Activated CD4-positive, alpha-beta T cell treated with anti-CD3 and anti-CD28 coated beads, Interleukin-2, amount 50 U/mL, for 48 hours (primary cell): ENCODE results near the gene TMED8.
"Not testable (repeated sequence)": the region's sequence is repeated elsewhere in the genome, so short reads cannot be mapped to it uniquely, and the experiment has no call there.

Experiments used
- DNase-seq, 2 experiments: peaks; one replicate each; pipeline ENCODE4 v3.0.0-alpha.2; 2020

TMED8 gene

DNA sequence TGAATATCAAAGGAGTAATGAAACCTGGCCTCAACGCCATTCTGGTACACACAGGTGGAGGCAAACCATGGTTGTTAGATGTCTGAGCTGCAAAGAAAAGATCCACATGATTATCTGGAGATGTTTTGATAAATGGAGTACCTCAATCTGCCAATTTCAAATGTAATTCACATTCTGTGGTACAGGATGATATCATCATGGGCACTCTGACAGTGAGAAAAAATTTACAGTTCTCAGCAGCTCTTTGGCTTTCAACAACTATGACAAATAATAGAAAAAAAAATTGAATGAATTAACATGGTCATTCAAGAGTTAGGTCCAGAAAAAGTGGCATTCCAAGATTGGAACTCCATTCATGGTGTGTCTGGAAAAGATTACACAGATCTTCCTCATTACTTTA lies 17.3 kb downstream of the TMED8 start:
- DNase-seq: no peak

DNA sequence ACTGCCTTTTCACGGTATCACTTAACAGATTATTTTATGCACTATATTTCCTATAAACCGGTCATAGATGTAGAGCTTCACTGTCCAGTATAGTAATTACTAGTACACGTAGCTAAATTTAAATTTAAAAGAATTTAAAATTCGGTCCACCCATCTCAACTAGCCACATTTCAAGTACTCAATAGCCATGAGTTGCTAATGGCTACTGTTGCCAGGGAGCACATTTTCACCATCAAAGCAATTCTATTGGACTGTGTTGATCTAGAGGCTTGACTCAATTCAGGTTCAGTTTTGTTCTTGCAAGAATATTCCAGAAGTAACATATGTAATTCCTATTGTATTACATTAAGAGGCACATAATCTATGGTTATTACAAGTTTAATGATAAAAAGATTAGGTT lies 20.0 kb downstream of the TMED8 start:
- no peak for DNase-seq

DNA sequence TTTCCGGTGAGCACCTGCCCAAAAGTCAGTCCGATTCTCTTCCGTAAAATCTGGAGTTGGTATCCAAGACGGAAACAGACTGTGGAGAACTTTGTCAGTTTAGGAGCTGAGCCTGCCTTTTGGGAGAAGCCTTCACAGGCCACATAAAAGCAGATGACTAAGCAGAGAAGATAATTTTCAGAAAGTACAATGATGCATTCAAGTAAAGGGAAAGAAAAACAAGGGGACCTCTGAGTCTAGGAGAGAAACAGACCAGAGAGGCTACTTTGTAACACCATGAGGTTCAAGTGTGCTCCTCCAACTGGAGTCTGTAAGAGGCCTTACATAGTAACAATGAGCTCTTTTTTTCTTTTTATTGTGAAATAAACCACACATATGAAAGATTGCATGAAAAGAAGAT lies 21.1 kb downstream of the TMED8 start:
- DNase-seq: no peak

DNA sequence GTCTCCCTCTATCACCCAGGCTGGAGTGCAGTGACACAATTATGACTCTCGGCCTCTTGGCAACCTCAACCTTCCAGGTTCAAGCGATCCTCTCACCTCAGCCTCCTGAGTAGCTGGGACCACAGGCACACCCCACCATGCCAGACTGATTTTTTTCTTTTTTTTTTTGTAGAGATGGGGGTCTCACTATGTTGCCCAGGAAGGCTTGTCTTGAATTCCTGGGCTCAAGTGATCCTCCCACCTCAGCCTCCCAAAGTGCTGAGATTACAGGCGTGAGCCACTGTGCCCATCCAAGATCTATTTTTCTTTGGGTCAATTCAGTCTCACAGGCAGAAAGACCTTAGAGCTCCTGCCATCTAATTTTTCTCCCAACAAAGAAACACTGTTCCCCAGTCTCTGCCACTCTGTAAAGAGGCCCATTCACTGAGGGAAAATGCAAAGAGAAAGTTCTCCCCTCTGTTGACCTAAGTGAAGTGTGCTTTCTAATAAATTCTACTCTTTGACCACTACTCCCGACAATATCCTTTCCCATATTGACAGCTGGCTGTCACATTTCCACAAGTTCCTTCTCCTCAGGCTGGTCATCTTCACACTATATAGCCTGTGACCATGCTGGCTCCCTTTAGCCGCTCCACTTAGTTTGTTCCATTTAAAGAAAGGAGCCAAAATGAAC lies 23.3 kb downstream of the TMED8 start:
- DNase-seq: no peak

DNA sequence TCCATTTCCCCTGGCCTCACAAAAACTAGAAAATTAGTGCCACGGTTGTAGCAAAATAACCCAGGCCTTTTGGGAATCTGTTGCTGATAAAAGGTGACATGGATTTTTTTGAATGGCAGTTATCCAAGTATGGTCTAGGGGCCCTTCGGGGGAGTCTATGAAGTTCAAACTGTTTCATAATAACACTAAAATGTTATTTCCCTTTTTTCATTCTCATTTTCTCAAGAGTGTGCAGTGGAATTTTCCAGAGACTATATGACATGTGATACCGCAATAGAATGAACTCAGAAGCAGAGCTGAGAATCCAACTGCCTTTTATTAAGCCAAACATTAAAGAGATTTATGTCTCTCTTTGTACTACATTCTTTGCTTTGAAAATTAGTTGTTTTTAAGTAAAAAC lies 29.1 kb downstream of the TMED8 start:
- no peak for DNase-seq

DNA sequence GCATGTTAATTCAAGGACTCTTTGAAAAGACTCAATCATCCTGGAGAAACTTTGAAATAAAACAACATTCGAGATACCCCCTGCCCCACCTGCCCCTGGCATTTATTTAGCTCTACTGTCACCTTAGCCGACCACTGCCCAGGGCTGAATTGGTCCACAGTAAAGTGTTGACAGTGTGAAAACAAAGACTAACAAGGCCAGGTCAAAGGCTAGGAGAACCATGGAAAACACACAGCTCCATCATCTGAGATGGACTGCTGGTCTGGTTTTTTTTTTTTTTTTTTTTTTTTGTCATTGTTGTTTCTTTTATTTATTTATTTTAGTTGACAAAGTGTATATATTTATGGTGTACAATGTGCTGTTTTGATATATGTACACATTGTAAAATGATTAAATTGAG lies 30.4 kb downstream of the TMED8 start:
- no peak for DNase-seq

DNA sequence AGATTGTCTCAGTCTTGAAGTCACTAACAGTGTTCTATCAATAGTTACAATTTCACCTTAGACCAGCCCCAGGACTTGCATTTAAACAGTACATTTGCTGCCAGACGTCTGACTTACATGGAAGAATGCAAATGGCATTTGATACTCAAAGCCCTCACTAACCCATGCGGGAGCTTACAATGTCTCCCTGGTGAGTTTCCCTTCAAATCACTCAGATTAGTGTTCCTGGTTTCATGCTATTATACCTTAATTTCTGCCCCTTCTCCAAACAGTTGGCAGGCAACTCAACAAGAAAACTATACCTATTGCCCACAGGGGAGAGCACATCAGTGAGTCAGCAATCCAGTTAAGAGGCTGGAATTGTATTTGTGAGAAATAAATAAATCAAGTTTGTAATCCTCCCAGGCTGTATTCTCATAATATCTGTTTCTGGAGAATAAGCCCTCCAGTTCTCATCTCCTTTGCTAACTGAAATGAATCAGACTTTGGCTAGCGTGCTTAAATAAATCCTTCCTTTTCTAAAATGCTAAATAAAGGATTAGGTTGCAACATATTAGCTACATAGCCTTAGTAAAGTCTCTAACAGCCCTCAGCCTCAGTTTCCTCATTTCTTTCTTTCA lies 32.4 kb downstream of the TMED8 start:
- DNase-seq: no peak

DNA sequence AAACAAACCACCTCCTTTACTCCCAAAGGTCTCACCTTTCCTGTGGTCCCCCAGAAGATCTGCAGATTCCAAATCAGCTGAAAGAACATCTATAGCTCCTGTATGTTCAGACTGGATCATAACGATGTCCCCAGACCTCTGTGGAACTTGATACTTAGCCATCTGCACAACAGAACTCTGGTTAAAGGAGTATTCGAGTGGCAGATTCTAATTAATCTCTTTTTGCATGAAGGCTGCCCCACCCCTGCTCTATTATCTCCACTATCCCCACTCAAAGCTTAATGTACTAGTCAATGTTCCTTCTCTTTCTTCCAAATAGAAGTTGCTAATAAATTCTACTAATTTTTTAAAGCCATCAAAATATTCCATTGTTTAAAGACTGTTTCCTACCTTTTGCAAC lies 33.2 kb downstream of the TMED8 start:
- no peak for DNase-seq

DNA sequence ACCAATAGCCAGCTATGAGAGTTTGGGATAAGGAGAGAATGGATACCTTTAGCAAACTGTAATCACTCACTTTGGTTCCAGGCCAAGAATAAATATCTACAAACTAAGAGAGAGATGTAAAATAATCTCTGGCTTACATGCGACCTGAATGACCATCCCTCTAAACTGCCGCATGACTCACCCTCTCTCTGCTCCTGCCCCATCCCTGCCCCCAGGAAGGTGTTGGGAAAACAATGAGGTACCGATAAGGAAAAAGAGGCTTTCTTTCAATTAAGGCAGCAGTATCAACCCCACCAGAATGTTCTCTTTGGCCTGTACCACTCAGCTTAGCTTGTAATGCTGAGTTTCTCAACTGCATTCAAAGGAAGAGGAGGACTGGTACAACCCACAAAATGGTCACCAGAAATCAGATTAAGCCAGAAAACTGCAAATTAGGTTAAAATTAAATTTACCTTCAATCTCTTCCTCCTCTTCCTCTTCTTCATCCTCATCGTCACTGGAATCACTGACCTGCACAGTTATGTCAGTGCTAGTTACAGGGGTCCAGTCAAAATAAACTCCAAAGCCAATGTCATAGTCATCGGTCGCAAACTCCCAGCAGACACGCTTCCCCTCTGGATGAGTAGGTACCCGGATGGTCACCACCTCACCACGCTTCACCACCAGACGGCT lies 34.0 kb downstream of the TMED8 start:
- no peak for DNase-seq

DNA sequence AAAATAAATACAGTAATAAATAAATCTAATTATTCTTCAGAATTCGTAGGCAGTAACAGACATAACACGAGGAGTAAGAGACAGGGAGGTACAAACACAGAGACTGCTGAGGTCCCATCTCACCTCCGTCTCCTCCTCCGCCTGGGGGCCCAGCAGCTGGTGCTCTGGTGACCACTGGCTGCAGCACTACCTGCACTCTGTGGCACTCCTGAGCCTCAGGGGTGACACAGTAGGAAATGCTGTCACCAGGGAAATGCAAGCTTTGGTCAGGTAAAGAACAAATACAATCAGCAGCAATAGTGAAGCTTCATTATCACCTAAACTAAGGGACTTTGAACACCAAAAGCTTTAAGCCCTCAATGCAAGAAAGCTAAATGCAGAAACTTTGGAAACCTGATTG lies 36.5 kb downstream of the TMED8 start:
- no peak for DNase-seq

DNA sequence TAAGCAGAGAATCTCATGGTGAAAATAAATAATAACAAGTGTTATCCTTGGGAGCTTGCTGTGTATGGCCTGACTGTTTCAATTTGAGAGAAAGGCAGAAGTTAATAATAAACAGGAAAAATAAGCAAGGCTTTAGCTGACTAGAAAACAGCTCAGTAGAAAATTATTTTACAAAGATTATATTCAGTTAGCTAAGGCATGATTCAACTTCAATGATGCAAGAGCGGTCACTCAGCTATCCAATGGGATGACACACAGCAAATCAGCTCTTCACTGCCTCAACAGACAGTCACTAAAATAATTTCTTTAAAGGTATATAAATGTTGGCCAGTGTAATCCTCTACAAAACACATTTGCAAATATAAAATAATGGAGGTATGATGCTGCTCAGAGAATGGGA lies 37.5 kb downstream of the TMED8 start:
- DNase-seq: no peak

DNA sequence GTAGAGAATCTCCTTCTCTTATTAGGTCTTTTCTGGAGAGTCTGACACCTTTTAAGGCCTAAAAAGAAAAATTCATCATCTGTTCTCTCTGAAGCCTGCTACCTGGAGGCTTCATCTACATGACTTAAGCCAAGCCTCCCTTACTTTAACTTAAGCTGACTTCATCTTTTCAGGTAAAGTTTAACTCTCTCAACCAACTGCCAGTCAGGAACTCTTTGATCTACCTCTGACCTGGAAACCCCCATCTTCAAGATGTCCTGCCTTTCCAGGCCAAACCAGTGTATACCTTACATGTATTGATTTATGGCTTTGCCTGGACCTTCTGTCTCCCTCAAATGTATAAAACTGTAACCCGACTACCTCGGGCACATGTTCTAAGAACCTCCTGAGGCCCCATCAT lies 38.6 kb downstream of the TMED8 start:
- no peak for DNase-seq

DNA sequence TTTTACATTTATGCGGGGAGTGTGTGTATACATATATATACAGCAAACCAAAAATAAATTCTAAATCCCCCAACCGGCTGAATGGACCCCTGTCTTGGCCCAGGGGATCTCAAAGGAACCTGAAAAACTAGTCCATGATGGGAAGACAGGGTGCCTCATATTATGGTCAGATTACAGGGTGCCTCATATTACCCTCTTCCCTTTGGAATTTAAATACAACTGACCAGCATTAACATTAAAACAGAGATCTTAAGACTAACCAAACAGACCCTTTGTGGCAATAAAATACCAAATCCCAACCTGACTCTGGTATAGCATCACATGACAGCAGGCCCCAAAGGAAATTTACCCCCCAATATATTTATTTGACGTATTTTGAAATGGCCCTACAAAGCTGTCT lies 39.0 kb downstream of the TMED8 start:
- DNase-seq: no peak

DNA sequence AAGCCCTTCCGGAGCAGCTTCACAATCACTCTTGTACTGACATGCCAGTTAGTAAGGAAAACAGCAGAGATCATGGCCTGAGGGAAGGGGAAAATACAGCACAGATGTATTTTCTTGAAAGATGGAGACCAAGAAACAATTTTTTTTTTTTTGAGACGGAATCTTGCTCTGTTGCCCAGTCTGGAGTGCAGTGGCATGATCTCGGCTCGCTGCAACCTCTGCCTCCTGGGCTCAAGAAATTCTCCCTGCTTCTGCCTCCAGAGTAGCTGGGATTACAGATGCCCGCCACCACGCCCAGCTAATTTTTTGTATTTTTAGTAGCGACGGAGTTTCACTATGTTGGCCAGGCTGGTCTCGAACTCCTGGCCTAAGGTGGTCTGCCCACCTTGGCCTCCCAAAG lies 39.6 kb downstream of the TMED8 start:
- not testable (repeated sequence) for DNase-seq

DNA sequence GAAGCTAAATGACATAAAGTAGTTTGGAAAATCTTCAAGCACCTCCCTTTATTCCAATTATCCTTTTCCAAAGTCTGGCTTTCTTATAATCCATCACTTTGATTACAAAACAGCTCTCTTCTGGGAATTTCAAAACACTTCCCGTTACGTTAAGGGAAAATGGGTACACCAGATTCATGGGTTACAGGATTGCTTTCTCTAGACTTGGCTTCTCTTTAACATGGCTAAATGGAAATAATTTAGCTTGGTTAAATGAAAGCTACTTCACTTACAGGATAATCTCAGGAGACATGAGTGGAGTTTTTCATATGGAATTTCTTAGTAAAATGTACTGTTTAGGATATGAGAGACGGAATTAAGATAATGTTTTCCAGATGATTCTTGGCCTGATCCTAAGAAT lies 41.3 kb downstream of the TMED8 start:
- DNase-seq: no peak

DNA sequence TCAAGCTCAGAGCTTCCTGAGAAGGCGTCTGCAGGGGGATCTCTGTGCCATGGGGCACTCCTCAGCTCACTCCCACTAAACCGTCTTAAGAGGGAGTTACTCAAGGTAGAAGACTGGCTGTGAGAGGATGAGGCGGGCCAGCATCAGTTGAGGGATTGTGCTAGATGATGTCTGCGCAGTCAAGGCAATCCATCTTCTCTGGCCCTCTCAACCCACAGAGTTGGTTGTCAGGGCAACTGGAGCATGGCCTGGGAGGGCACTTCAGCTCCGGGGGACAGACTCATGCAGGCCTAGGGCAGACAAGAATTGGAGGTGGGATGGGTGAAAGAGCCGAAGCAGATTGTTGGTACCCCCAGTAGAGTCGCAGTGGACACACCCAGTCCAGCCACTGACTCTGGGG lies 47.0 kb downstream of the TMED8 start:
- no peak for DNase-seq

DNA sequence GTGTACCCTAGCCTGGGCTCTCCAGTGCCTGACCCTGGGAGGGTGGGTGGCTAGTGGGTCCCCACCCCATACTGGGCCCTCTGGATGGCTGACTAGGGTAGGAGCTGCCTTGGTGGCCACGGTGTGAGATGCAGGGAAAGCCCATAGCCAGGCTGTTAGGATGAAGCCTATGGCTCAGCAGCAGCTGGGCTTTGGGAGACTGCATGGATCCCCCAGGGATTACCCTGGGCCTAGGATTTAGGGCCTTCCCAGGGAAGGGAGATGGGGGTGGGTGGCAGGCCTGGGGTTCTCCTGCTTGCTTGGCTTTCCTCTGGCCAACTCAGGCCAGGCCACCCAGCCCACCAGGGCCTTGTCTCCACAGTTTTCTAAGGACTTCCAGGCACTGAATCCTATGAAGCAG lies 49.8 kb downstream of the TMED8 start:
- no peak for DNase-seq

DNA sequence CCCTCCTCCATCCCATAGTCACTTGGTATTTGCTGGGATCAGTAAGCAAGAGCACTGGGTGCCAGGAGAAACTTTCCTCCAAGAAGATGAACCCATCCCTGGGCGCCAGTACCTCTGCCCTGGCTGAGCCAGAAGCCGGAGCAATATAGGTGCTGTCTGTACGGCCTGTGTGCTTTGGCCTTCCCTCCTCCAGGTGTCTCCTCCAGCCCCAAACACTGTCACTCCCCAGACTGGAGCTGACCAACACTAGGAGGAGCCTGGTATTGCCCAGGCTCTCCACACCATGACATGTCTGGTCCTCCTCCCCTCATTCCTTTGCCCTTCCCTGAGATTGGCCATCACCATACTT lies 51.2 kb downstream of the TMED8 start:
- DNase-seq: no peak

DNA sequence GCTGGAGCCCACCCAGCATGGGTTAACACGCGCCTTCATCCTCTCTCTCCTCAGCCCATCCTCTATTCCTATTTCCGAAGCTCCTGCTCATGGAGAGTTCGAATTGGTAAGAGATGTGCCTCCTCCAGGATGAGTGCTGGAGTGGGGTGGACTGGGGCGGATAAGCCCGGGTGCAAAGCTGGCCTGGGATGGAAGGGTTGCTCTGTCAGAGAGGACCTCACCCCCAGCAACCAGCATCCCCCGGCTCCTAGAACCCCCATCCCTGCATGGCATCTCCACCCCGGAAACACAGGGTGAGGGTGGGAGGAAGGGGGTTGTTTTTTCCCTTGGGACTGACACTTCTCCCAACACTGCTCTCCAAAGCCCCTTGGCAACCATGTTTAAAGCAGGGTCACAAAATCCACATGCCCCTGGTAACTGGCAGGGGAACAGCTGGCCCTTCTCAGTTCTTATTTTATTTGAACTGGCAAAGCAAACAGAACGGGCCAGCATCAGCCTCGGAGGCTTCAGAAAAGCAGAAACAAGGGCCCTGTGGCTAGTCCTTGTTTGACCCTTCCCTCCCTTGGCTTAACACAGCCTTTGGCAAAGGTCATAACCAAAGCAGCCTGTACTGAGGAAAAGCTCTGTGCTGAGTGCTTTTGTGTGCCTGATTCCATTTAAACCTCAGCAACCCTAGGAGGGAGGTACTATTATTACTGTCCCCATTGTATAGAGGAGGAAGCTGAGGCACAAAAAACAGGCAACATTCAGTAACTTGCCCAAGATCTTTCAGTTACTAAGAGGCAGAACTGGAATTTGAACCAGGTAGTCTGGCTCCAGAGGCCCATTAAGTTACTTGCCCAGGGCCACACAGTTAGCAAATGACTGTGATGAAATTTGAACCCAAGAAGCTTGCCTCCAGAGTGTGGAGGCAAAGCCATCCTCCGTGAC lies 51.8 kb downstream of the TMED8 start:
- DNase-seq: no peak

DNA sequence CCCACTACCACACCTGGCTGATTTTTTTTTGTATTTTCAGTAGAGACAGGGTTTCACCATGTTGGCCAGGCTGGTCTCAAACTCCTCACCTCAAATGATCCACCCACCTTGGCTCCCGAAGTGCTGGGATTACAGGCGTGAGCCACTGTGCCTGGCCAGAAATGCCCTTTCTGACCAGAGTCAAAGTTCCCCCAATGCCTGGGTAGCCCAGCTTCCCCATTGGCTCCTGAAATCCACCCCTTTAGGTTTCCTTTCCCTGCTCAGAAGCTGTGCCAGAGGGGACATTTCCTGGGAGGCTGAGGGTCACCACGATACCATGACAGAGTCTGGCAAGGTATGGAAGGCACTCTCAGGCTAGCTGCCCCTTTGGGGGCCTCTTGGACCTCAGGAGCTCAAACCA lies 52.6 kb downstream of the TMED8 start:
- no peak for DNase-seq

DNA sequence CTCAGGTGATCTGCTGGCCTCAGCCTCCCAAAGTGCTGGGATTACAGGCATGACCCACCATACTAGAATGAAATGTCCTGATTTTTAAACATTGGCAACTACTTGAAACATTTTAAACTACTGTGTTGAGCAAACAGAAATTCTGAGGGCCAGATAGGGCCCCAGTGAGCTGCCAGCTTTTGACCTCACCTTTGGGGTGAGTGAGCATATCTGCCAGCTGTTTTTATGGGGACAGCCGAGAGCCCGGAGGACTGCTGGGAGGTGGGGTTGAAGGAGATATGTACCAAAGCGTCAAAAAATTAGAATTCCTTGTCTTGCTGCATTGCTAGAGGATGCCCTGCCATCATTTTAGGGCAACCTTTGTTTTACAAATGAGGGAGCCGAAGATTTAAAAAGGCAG lies 53.3 kb downstream of the TMED8 start:
- no peak for DNase-seq

DNA sequence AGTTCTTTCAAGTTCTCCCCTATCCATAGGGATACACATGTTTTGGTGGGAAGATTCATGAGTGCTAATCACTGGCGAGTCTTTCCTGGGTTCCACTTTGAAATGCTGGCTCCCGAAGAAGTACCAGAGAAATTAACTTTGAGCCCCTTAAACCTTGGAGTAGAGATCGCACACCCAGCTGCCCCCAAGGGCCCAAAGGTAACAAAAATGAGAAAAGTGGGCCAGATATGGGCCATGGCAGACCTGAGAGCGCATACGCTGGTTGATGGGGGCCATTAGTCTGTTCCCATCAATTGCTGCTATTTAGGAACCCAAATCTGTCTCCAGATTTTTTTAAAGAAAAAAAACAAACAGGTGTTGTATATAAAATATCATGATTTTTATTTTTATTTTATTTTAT lies 53.9 kb downstream of the TMED8 start:
- no peak for DNase-seq

DNA sequence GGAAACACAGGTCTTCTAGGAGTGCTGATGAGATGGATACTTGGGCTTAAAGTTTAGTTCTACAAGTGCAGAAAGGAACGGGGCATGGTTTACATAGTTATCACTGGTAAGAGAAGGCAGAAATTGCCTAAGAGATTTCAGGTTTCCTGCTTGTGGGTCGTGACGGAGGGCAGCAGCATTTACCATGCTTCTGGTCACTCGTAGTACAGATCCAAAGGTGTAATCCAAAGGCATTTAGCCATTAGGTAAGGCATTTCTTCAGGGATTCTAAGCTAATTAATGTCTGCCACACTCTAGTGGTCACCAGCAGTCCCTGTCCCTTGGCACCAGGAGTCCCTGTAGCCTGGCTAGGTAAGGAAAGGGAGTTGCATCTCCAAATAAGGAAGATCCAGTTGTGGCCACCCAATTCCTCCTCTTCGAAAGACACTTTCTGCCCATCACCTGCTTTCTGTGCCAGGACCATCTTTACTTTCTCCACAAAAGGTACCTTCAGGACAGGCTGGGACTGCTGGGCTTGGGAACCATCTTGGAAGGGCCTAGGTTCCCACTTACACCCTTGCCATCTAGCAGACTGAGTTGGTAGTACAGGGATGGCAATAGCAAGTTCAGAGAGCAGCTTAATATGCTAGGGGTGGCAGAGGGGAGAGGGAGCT lies 54.5 kb downstream of the TMED8 start:
- no peak for DNase-seq
